SK-N-SH treated with all-trans-retinoic acid at 6 μM for 48 hours (cell line): ENCODE data around the gene CDIPT.
A peak's percentile ranks its signal among the peaks of the same experiment; 100 is the strongest.

Source experiments
- ATAC-seq: fragments of 200-7000 bp; cut with Tn5 transposase; 3 replicates; pipeline ENCODE4 v1.9.1; 2020; ENCODE audit warnings: mild to moderate bottlenecking, moderate library complexity
- ARNTL ChIP-seq: fragments of 450-650 bp; formaldehyde crosslinking; IDR thresholded peaks from 2 replicates; pipeline ENCODE4 v1.5.0; 2020; ENCODE audit warnings: low read depth, mild to moderate bottlenecking, moderate library complexity, borderline replicate concordance
- BACH2 ChIP-seq: fragments of 250-450 bp; sonication (Bioruptor Pico); IDR thresholded peaks from 2 replicates; pipeline ENCODE4 v1.9.0; 2021; ENCODE audit warnings: mild to moderate bottlenecking, borderline replicate concordance
- CSDC2 ChIP-seq: fragments of 250-450 bp; sonication (Bioruptor Pico); IDR thresholded peaks from 2 replicates; pipeline ENCODE4 v1.5.0; 2020; ENCODE audit warnings: mild to moderate bottlenecking, moderate library complexity
- ESRRG ChIP-seq: fragments of 250-450 bp; sonication (Bioruptor Pico); IDR thresholded peaks from 2 replicates; pipeline ENCODE4 v1.6.1; 2021; ENCODE audit warnings: mild to moderate bottlenecking
- ISL1 ChIP-seq: fragments of 250-450 bp; sonication (Bioruptor Pico); IDR thresholded peaks from 2 replicates; pipeline ENCODE4 v2.1.2; 2022; ENCODE audit warnings: mild to moderate bottlenecking, moderate library complexity
- PPARA ChIP-seq: fragments of 250-450 bp; sonication (Bioruptor Pico); IDR thresholded peaks from 2 replicates; pipeline ENCODE4 v1.5.0; 2020; ENCODE audit warnings: mild to moderate bottlenecking, borderline replicate concordance
- RARB ChIP-seq: fragments of 250-450 bp; sonication (Bioruptor Pico); IDR thresholded peaks from 2 replicates; pipeline ENCODE4 v1.8.0; 2021; ENCODE audit warnings: mild to moderate bottlenecking, moderate library complexity
- SNAI2 ChIP-seq: fragments of 250-450 bp; sonication (Bioruptor Pico); IDR thresholded peaks from 2 replicates; pipeline ENCODE4 v1.5.0; 2020; ENCODE audit warnings: mild to moderate bottlenecking, moderate library complexity
- TCF4 ChIP-seq: fragments of 250-450 bp; sonication (Bioruptor Pico); IDR thresholded peaks from 2 replicates; pipeline ENCODE4 v1.8.0; 2021; ENCODE audit warnings: mild to moderate bottlenecking, moderate library complexity, borderline replicate concordance
- TOX ChIP-seq: fragments of 250-450 bp; sonication (Bioruptor Pico); IDR thresholded peaks from 2 replicates; pipeline ENCODE4 v1.8.0; 2021; ENCODE audit warnings: mild to moderate bottlenecking, moderate library complexity, borderline replicate concordance
- ZC3H10 ChIP-seq: fragments of 250-450 bp; sonication (Bioruptor Pico); IDR thresholded peaks from 2 replicates; pipeline ENCODE4 v1.5.1; 2021; ENCODE audit warnings: mild to moderate bottlenecking, moderate library complexity
- ZFP3 ChIP-seq: fragments of 250-450 bp; sonication (Bioruptor Pico); IDR thresholded peaks from 2 replicates; pipeline ENCODE4 v1.5.0; 2020; ENCODE audit warnings: mild to moderate bottlenecking, moderate library complexity
- ZFP30 ChIP-seq: fragments of 450-650 bp; formaldehyde crosslinking; IDR thresholded peaks from 2 replicates; pipeline ENCODE4 v1.5.0; 2022; ENCODE audit warnings: mild to moderate bottlenecking, moderate library complexity
- ZNF565 ChIP-seq: fragments of 450-650 bp; formaldehyde crosslinking; conservative IDR thresholded peaks from 2 replicates; pipeline ENCODE4 v1.5.0; 2020; ENCODE audit warnings: low read depth, mild to moderate bottlenecking, moderate library complexity
- ZNF70 ChIP-seq: fragments of 450-650 bp; formaldehyde crosslinking; IDR thresholded peaks from 2 replicates; pipeline ENCODE4 v1.5.0; 2020; ENCODE audit warnings: mild to moderate bottlenecking, moderate library complexity
- ZNF8 ChIP-seq: fragments of 450-650 bp; formaldehyde crosslinking; IDR thresholded peaks from 2 replicates; pipeline ENCODE4 v1.5.0; 2020; ENCODE audit warnings: mild to moderate bottlenecking, moderate library complexity
- TF ChIP-seq, protein P1 (sequence below): fragments of 250-450 bp; sonication (Bioruptor Pico); IDR thresholded peaks from 2 replicates; pipeline ENCODE4 v1.8.0; 2020; ENCODE audit warnings: mild to moderate bottlenecking, moderate library complexity, borderline replicate concordance
- TF ChIP-seq, protein P2 (sequence below): fragments of 250-450 bp; sonication (Bioruptor Pico); IDR thresholded peaks from 2 replicates; pipeline ENCODE4 v1.5.0; 2020; ENCODE audit warnings: mild to moderate bottlenecking, moderate library complexity
- TF ChIP-seq, protein P3 (sequence below): fragments of 250-450 bp; sonication (Bioruptor Pico); IDR thresholded peaks from 2 replicates; pipeline ENCODE4 v1.5.1; 2020; ENCODE audit warnings: low read depth, mild to moderate bottlenecking, moderate library complexity
- TF ChIP-seq, protein P4 (sequence below): fragments of 250-450 bp; sonication (Bioruptor Pico); IDR thresholded peaks from 2 replicates; pipeline ENCODE4 v1.5.1; 2021; ENCODE audit warnings: mild to moderate bottlenecking, moderate library complexity
- TF ChIP-seq, protein P5 (sequence below): fragments of 250-450 bp; sonication (Bioruptor Pico); IDR thresholded peaks from 2 replicates; pipeline ENCODE4 v1.8.0; 2021; ENCODE audit warnings: low read depth, mild to moderate bottlenecking, moderate library complexity, borderline replicate concordance

CDIPT gene

DNA sequence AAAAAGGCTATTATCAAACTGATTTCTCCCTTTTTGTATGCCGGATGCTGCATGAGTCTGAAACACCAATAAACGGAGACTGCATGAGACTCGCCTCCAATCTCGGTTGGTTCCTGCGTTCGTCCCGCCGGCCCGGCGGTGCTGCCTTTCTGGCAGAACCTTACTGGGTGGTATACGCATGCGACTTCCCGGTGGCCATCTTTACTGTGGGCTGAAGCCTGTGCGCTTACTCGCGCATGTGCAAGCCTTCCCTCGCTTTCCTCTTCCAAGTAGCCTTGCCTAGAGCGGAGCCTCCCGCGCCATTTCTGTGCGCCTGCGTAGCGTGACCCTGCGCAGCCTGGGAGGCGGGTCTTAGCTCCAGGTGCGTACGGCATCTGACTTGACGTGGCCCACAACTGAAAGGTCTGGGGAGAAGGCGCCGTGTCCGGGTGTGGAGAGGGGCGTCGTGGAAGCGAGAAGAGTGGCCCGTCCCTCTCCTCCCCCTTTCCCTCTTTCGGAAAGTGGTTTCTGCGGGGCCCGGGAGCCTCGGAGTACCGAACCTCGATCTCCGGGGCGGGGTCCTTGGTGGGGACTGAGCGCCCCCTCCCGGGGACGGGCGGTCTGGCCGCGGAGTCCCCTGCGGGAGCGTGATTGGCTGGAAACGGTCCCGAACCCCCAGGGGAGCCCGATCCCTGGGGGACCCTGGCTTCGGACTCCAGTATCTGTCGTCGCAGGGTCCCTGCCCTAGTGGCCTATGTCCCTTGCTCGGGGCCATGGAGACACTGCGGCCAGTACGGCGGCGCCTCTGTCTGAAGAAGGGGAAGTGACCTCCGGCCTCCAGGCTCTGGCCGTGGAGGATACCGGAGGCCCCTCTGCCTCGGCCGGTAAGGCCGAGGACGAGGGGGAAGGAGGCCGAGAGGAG lies 47.0 kb downstream of the CDIPT start, which contains the start of gene PAGR1:
Gene PAGR1, plus strand, starts transcription at position 360 of the 901 bp plus-strand sequence. Its CDS starts 374 bp downstream, at position 734.
- TF ChIP-seq ZC3H10: no peak
- ATAC-seq: peak; percentile 60

DNA sequence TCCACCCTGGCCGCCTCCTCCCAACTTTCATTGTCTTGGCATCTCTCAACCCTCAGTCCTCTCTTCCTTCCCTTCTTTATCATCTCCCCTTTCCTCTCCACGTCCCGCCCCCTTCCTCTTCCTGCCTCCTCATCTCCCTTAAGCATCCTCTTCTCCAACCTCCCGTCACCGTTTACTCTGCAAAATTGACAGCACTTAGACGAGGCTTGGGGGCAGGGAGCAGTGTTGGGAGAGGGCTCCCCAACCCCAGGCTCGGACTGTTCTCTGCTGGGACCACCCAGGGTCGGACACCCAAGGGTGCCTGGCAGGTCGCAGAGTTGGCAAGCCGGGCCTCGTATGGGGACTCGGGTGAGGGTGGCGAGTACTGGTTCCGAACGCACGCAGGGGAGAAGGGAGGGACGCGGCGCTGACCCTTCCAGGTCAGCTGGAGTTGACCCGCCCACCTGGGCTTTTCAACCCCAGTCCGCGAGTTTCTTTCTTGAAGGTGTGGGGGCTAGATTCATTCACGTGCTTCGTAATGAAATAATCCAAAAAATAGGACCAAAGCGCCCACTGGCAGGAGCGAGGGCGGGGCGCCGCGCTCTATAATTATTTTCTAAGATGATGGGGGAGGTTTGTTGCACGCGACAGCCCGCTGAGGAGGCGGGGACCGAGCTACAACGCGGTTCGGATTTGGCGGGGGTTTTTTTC lies 47.8 kb downstream of the CDIPT start:
- TF ChIP-seq RARB (CRISPR knock-in tag): no peak
- TF ChIP-seq ZC3H10: no peak
- TF ChIP-seq ARNTL: no peak
- TF ChIP-seq, protein P1, sequence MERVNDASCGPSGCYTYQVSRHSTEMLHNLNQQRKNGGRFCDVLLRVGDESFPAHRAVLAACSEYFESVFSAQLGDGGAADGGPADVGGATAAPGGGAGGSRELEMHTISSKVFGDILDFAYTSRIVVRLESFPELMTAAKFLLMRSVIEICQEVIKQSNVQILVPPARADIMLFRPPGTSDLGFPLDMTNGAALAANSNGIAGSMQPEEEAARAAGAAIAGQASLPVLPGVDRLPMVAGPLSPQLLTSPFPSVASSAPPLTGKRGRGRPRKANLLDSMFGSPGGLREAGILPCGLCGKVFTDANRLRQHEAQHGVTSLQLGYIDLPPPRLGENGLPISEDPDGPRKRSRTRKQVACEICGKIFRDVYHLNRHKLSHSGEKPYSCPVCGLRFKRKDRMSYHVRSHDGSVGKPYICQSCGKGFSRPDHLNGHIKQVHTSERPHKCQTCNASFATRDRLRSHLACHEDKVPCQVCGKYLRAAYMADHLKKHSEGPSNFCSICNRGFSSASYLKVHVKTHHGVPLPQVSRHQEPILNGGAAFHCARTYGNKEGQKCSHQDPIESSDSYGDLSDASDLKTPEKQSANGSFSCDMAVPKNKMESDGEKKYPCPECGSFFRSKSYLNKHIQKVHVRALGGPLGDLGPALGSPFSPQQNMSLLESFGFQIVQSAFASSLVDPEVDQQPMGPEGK (CRISPR knock-in tag): no peak
- no peak for TF ChIP-seq PPARA (CRISPR knock-in tag)
- TF ChIP-seq ZFP3 (CRISPR knock-in tag): no peak
- TF ChIP-seq ZNF565 (CRISPR knock-in tag): no peak
- no peak for TF ChIP-seq BACH2
- no peak for TF ChIP-seq TOX (CRISPR knock-in tag)
- no peak for TF ChIP-seq CSDC2 (CRISPR knock-in tag)
- TF ChIP-seq, protein P2, sequence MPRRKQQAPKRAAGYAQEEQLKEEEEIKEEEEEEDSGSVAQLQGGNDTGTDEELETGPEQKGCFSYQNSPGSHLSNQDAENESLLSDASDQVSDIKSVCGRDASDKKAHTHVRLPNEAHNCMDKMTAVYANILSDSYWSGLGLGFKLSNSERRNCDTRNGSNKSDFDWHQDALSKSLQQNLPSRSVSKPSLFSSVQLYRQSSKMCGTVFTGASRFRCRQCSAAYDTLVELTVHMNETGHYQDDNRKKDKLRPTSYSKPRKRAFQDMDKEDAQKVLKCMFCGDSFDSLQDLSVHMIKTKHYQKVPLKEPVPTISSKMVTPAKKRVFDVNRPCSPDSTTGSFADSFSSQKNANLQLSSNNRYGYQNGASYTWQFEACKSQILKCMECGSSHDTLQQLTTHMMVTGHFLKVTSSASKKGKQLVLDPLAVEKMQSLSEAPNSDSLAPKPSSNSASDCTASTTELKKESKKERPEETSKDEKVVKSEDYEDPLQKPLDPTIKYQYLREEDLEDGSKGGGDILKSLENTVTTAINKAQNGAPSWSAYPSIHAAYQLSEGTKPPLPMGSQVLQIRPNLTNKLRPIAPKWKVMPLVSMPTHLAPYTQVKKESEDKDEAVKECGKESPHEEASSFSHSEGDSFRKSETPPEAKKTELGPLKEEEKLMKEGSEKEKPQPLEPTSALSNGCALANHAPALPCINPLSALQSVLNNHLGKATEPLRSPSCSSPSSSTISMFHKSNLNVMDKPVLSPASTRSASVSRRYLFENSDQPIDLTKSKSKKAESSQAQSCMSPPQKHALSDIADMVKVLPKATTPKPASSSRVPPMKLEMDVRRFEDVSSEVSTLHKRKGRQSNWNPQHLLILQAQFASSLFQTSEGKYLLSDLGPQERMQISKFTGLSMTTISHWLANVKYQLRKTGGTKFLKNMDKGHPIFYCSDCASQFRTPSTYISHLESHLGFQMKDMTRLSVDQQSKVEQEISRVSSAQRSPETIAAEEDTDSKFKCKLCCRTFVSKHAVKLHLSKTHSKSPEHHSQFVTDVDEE: no peak
- TF ChIP-seq ZNF8 (CRISPR knock-in tag): no peak
- no peak for TF ChIP-seq ISL1 (CRISPR knock-in tag)
- no peak for TF ChIP-seq ZFP30 (CRISPR knock-in tag)
- no peak for TF ChIP-seq ESRRG (CRISPR knock-in tag)
- TF ChIP-seq SNAI2 (CRISPR knock-in tag): no peak
- TF ChIP-seq, protein P3, sequence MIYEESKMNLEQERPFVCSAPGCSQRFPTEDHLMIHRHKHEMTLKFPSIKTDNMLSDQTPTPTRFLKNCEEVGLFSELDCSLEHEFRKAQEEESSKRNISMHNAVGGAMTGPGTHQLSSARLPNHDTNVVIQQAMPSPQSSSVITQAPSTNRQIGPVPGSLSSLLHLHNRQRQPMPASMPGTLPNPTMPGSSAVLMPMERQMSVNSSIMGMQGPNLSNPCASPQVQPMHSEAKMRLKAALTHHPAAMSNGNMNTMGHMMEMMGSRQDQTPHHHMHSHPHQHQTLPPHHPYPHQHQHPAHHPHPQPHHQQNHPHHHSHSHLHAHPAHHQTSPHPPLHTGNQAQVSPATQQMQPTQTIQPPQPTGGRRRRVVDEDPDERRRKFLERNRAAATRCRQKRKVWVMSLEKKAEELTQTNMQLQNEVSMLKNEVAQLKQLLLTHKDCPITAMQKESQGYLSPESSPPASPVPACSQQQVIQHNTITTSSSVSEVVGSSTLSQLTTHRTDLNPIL: no peak
- TF ChIP-seq, protein P4, sequence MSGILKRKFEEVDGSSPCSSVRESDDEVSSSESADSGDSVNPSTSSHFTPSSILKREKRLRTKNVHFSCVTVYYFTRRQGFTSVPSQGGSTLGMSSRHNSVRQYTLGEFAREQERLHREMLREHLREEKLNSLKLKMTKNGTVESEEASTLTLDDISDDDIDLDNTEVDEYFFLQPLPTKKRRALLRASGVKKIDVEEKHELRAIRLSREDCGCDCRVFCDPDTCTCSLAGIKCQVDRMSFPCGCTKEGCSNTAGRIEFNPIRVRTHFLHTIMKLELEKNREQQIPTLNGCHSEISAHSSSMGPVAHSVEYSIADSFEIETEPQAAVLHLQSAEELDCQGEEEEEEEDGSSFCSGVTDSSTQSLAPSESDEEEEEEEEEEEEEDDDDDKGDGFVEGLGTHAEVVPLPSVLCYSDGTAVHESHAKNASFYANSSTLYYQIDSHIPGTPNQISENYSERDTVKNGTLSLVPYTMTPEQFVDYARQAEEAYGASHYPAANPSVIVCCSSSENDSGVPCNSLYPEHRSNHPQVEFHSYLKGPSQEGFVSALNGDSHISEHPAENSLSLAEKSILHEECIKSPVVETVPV (CRISPR knock-in tag): no peak
- TF ChIP-seq TCF4 (CRISPR knock-in tag): no peak
- no peak for ATAC-seq

DNA sequence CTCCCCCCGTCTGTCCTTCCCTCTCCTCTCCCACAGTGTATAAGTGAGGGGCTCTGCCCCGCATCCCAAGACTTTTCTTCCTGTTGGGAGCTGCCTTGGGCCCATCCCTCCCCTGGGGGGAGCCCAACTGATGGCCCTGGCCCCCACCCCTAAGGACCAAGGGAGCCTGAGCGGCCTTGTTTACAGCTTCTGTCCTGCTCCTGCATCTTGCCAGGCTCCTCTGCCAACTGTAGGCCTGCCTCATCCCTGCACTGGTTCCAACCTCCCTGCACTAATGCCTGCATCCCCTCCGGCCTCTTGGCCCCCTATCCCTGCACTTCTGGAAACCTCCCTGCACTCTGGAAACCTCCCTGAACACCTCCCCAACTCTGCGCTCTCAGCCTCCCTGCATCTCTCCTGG lies 48.4 kb downstream of the CDIPT start:
- ATAC-seq: no peak
- TF ChIP-seq SNAI2 (CRISPR knock-in tag) (no peak), CSDC2 (CRISPR knock-in tag) (no peak), ZNF70 (no peak), ARNTL (no peak)
- TF ChIP-seq, protein P2: no peak
- TF ChIP-seq, protein P5, sequence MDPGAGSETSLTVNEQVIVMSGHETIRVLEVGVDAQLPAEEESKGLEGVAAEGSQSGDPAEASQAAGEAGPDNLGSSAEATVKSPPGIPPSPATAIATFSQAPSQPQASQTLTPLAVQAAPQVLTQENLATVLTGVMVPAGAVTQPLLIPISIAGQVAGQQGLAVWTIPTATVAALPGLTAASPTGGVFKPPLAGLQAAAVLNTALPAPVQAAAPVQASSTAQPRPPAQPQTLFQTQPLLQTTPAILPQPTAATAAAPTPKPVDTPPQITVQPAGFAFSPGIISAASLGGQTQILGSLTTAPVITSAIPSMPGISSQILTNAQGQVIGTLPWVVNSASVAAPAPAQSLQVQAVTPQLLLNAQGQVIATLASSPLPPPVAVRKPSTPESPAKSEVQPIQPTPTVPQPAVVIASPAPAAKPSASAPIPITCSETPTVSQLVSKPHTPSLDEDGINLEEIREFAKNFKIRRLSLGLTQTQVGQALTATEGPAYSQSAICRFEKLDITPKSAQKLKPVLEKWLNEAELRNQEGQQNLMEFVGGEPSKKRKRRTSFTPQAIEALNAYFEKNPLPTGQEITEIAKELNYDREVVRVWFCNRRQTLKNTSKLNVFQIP: no peak
